Fibroblast of skin of abdomen (primary cell): ENCODE results near the gene MYO16.

Experiments used
- DNase-seq: peaks from one replicate; pipeline ENCODE4 v3.0.0-alpha.2; 2013

Gene MYO16

DNA sequence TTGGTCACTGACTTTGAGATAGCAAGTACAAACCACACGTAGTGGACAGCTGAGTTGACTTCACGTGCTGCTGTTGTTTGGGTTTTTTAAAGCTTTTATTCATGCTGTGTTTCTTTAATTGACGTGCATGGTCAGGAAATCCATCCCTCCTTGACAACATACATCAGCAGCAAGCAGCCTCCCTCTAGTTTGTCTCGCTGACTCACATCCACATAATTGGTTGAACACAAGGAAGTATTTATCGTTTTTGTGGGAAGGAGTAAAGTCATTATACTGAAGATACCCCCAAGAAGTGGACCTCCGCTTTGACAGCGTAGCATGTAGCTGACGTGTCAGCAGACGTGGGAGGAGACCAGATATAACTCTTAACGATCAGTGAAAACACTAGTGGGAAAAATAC is 355.8 kb downstream of the MYO16 start:
- DNase-seq: no peak

DNA sequence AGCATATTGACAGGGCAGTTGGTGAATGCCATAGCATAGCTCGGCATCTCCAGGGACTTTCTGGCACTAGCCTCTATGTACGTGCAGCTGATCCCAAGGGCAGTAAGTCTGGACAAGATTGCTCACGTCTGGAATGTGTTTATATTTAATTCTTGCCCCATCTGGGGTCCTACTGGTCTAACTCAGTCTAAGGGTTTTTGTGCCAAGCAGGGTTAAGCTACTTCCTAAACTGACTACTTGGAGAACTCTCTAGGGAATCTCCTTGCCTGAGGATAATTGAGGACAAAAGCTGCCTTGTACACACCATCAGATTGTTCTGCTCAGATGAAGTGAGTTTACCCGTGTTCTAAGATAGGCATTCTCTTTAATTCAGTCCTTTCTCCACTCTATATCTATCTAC is 358.1 kb downstream of the MYO16 start:
- peak; percentile 60 for DNase-seq

- DNase-seq: no peak
These were observed 358.5 kb downstream of the MYO16 start for GRCh38 chr13:108987944-108988343.

- DNase-seq: peak; percentile 6
These were observed 362.0 kb downstream of the MYO16 start for GRCh38 chr13:108991416-108991815.

DNA sequence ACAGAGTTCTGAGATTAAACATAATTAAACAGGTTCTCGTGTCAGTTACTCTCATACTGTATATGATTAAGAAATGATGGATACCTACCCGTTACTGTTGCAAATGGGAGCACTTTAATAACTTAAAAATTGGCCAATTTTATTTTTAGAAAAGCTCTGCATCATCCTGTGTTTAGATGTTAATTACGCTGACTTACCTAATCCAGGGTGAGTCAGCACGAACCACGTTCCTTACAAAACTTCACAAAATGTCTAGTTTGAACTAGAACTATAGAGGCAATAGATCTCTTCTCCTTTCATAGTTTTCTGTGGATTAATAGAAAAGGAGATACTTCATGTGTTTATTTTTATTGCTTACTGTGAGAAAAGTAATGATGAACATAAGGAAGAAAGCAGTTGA is 363.9 kb downstream of the MYO16 start:
- DNase-seq: peak; percentile 22

- DNase-seq: no peak
These were observed 367.0 kb downstream of the MYO16 start for GRCh38 chr13:108996430-108996829.

DNA sequence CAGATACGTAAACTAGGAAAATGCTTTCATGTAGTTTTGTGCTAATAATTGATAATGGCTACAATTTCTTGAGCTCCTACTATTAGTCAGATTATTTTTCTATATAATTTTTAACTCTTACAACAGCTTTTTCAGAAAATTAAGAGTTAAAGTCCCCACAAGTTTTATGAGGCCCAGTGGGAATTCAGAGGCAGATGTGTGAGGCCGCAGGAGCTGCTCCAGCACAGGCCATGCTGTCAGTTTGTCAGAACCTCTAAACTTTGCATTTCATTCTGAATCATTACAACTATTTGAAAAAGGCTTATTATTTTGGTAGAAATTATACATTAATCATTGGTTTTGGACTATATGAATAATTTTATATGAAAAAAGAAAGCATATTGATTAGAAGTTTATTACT is 370.8 kb downstream of the MYO16 start:
- no peak for DNase-seq

- no peak for DNase-seq
These were observed 373.5 kb downstream of the MYO16 start for GRCh38 chr13:109002934-109003333.

GRCh38 chr13:109007946-109008345 is 378.5 kb downstream of the MYO16 start:
- no peak for DNase-seq

DNA sequence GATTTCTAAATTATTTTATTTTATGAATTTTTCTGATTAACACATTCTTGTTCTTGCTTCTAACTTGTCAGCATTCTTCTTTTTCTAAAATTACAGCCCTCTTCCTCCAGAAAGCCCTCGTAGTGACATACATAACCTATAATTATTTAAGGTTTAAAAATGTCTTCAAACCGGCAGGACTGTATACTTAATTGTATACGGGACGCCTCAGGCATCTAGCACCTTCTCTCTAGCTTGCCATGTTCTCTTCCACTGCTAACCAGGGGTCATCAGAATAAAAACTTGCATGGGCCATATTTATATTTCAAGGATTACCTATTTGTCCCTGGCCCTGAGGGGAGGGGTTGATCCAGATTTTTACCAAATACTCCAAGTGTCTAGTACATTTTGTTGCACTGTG is 380.3 kb downstream of the MYO16 start:
- DNase-seq: no peak

GRCh38 chr13:109010912-109011311 is 381.5 kb downstream of the MYO16 start:
- DNase-seq: no peak

GRCh38 chr13:109012115-109012514 is 382.7 kb downstream of the MYO16 start:
- no peak for DNase-seq

DNA sequence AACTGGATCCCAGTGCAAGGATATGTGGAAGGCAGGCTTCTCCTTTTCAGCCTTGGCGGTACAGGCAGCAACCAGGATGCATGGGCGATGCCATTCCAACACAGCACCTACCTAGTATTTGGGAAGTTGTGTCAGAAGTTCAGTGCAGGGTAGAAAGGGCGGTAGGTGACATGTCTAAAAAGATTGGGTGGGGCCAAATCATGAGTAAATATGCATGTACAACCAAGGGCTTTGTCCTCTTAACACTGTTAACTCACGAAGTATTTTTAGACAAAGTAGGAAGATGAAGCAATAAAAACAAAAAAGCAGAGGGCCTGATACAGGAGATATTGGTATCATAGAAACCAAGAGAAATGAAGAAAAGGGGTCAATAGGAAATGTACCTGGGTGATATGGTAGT is 392.1 kb downstream of the MYO16 start:
- DNase-seq: no peak

- no peak for DNase-seq
These were observed 395.2 kb downstream of the MYO16 start for GRCh38 chr13:109024611-109025010.

- no peak for DNase-seq
These were observed 396.9 kb downstream of the MYO16 start for GRCh38 chr13:109026266-109026665.

GRCh38 chr13:109028624-109029023 is 399.2 kb downstream of the MYO16 start:
- no peak for DNase-seq

DNA sequence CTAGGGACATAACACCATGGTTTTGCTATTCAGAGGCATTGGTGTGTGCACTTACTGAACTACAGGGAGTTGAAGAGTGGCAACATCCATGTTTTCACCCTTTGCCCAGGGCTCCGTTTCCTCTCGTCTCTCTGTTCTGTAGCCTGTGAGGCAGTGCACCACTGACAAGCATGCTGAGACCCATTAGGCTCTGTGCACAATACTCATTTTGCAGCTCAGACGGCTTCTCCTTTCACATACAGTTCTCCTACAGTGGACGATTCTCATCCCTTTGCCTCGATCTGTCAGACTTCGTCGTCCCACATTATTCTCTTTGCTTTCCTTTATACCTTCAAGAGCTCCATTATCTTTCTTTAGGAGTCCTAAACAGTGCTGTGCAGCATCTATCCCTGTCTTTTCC is 403.7 kb downstream of the MYO16 start:
- DNase-seq: no peak

GRCh38 chr13:109036078-109036780 is 406.8 kb downstream of the MYO16 start:
- DNase-seq: peak; percentile 29

- DNase-seq: no peak
These were observed 414.2 kb downstream of the MYO16 start for GRCh38 chr13:109043636-109044035.

DNA sequence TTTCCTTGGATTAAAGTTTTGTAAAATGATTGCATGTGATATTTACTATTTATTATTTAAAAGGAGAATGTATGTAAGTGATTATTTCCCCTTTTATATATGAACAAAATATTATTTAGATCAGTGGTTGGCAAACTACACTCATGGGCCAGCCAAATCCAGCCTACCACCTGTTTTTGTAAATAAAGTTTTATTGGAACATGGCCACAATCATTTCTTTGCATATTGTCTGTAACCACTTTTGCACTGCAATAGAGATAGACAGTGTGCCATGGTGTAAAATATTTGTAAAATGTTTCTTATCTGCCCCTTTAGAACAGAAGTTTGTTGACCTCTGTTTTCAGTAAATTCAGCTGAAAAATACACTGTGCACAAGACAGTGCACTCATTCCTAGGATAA is 426.4 kb downstream of the MYO16 start:
- DNase-seq: no peak

DNA sequence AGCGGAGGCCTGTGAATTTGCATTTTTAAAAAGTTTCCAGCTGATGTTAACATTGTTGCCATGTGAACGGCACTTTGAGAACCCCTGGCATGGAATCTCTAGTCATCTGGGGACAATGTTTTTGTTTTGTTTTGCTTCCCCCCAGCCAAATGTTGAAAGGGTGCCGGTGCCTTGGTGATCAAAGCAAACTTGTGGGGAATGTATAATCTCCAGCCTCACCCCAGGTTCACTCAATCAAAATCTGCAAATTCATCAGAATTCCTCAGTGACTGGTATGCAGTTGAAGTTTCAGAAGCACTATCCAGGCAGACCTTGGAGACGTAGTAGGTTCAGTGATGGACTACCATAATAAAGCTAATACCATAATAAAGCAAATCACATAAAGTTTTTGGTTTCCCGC is 428.7 kb downstream of the MYO16 start:
- no peak for DNase-seq

DNA sequence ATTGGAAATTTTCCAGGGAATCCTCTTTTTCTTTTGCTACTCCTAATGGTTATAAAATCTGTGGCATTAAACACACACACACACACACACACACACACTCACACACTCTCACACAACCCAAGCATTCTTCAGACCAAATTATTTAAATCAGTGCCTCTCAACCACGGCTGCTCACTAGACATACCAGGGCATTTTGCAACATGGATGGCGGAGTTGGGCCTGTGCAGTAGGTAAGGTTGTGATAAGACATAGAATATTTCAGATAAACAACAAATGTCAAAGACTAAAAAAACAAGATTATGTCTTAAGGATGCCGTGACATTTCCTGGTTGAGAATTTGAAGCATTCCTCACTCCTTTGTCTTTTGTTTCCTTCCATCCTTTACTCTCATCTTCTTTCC is 443.1 kb downstream of the MYO16 start:
- no peak for DNase-seq

GRCh38 chr13:109074436-109074835 is 445.0 kb downstream of the MYO16 start:
- no peak for DNase-seq

- no peak for DNase-seq
These were observed 445.4 kb downstream of the MYO16 start for GRCh38 chr13:109074853-109075252.
